Activated T-helper 1 cell treated with anti-CD3 and anti-CD28 coated beads, Interleukin-12 subunit alpha, Interleukin-12 subunit beta, Interleukin-2, Interleukin-4 antibody, amounts not matched to agents 30 ng/mL and 10 ng/mL and 1 ng/mL, durations not matched to agents 14 hours and 24 hours and 36 hours (primary cell): ENCODE results near the gene IDH1. TPM values are rescaled to one million over a fixed set of nuclear protein-coding genes. Genes with fewer than 3 reads are reported as not detected.

Experiments
- DNase-seq: peaks from one replicate; pipeline ENCODE4 v3.0.0; 2021; ENCODE audit warnings: low spot score
- H3K27ac Mint-ChIP-seq: one replicate; pipeline ENCODE4 v1.8.0; 2021; ENCODE audit warnings: mild to moderate bottlenecking, mixed read lengths
- H3K27me3 Mint-ChIP-seq: one replicate; pipeline ENCODE4 v1.8.0; 2022; ENCODE audit warnings: mild to moderate bottlenecking, moderate library complexity, mixed read lengths; ENCODE audit not compliant: insufficient read depth
- H3K36me3 Mint-ChIP-seq: one replicate; pipeline ENCODE4 v1.8.0; 2021; ENCODE audit warnings: low read depth, mixed read lengths
- H3K4me1 Mint-ChIP-seq: one replicate; pipeline ENCODE4 v1.8.0; 2021; ENCODE audit warnings: low read depth, mixed read lengths
- H3K4me3 Mint-ChIP-seq: one replicate; pipeline ENCODE4 v1.8.0; 2021; ENCODE audit warnings: mild to moderate bottlenecking, moderate library complexity, mixed read lengths
- H3K9me3 Mint-ChIP-seq: one replicate; pipeline ENCODE4 v1.8.0; 2021; ENCODE audit warnings: mixed read lengths
- intact Hi-C: fragments of 100-400 bp; cut with micrococcal nuclease; formaldehyde crosslinking; loops from one replicate; pipeline ENCODE4 v1.15.1; 2024
- total RNA-seq: library from RNA; stranded (reverse); gene quantifications from 2 replicates; pipeline ENCODE4 v1.2.3, GENCODE V29; 2022

Gene IDH1
- total RNA-seq, 1 donor from 2014 or later, result 23.9 TPM

- H3K9me3 Mint-ChIP-seq, result no peaks in the 10 kb centered on the region
- intact Hi-C loops, result no loop called here
- H3K27ac Mint-ChIP-seq, result no peak within 1 kb of the TSS
- DNase-seq, result no peak
- peaks cover 8% of the 10 kb centered on the region for H3K27me3 Mint-ChIP-seq
- no peak within 1 kb of the TSS for H3K4me3 Mint-ChIP-seq
- H3K4me1 Mint-ChIP-seq, result no peaks in the 10 kb centered on the region
- no peaks in the 10 kb centered on the region for H3K36me3 Mint-ChIP-seq
Measured at GRCh38 chr2:208189810-208190503, 64.9 kb downstream of the IDH1 start, which contains the start of gene C2orf80. Gene C2orf80, minus strand, starts transcription at chr2:208190030. Its CDS starts 3,044 bp downstream, at chr2:208186986.

- Mint-ChIP-seq H3K9me3 (no peaks in the 10 kb centered on the region), H3K27me3 (peaks cover 13% of the 10 kb centered on the region), H3K27ac (no peak overlapping the region), H3K4me1 (no peaks in the 10 kb centered on the region), H3K4me3 (no peak overlapping the region), H3K36me3 (no peaks in the 10 kb centered on the region)
- no peak for DNase-seq
- intact Hi-C loops, result no loop called here
Measured at GRCh38 chr2:208189069-208189809, 65.6 kb downstream of the IDH1 start.

DNA sequence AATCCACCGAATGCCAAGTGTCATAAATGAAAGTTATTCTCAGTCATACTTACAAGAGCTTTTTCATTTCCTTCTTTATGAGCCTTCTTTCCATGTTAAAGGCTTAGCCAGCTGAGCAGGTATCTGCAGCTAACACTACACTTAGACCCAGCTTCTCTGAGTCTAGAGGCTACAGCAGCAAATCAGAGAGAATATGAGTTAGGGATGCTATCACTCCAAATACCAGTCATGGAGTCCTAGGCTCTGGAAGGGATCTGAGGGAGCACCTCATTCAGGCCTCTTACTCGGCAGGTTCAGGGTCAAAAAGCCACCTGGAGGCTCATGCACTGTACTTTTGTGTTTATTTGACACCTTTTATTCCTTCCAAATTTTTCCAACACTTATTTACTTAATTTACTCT, 68.0 kb downstream of the IDH1 start:
- no peak overlapping the region for H3K27ac Mint-ChIP-seq
- H3K4me3 Mint-ChIP-seq, result no peak overlapping the region
- no peak for DNase-seq
- H3K36me3 Mint-ChIP-seq, result no peaks in the 10 kb centered on the region
- no peaks in the 10 kb centered on the region for H3K4me1 Mint-ChIP-seq
- H3K27me3 Mint-ChIP-seq, result peaks cover 22% of the 10 kb centered on the region
- no peaks in the 10 kb centered on the region for H3K9me3 Mint-ChIP-seq
- intact Hi-C loops, result no loop called here

- Mint-ChIP-seq H3K36me3 (no peaks in the 10 kb centered on the region), H3K4me1 (no peaks in the 10 kb centered on the region)
- intact Hi-C loops, result no loop called here
Measured at GRCh38 chr2:208186465-208186864, 68.4 kb downstream of the IDH1 start.

More at GRCh38 chr2:208186465-208186864, 68.4 kb downstream of the IDH1 start:
- Mint-ChIP-seq H3K27ac (no peak overlapping the region), H3K27me3 (peaks cover 25% of the 10 kb centered on the region), H3K9me3 (no peaks in the 10 kb centered on the region), H3K4me3 (no peak overlapping the region)
- no peak for DNase-seq

Other genes with a start within 250 kb of the IDH1 start
- gene PLEKHM3, start 229.5 kb downstream of the IDH1 start, total RNA-seq, result 6.4 and 7.3 TPM in 2 replicates
- gene CRYGD, start 130.5 kb downstream of the IDH1 start, total RNA-seq, result not detected in 2 replicates
- gene CRYGC, start 125.2 kb downstream of the IDH1 start, total RNA-seq, result not detected in 2 replicates
- gene CRYGB, start 108.9 kb downstream of the IDH1 start, total RNA-seq, result not detected in 2 replicates
- gene CRYGA, start 91.5 kb downstream of the IDH1 start, total RNA-seq, result not detected in 2 replicates
- not detected in 2 replicates for gene C2orf80, start 65.0 kb downstream of the IDH1 start, total RNA-seq
- gene PIKFYVE, start 11.2 kb upstream of the IDH1 start, total RNA-seq, result 28.7 and 33.5 TPM in 2 replicates
- gene PTH2R, start 151.7 kb upstream of the IDH1 start, total RNA-seq, result 0.10 TPM in 1 of 2 replicates, not detected in the other